OCI-LY3 (cell line): Measurements from ENCODE around the gene MUC5B.

Source experiments
- H2AFZ ChIP-seq: fragments of 200-600, 300-600 bp; shearing (Covaris generic); 2 replicates; pipeline ENCODE4 v1.6.0; 2014; ENCODE audit warnings: antibody characterized with exemption, low read depth, low read length
- H3K27ac ChIP-seq: fragments of 200-600, 300-600 bp; sonication (generic); 2 replicates; pipeline ENCODE4 v1.5.1; 2014; ENCODE audit warnings: mild to moderate bottlenecking, low read length, moderate library complexity, mixed read lengths
- H3K27me3 ChIP-seq: fragments of 200-600, 300-600 bp; sonication (generic); 2 replicates; pipeline ENCODE4 v1.6.1; 2014; ENCODE audit warnings: low read depth, low read length, mixed read lengths
- H3K36me3 ChIP-seq: fragments of 200-600, 300-600 bp; sonication (generic); replicated peaks from 2 replicates; pipeline ENCODE3; 2014; ENCODE audit warnings: low read depth, low read length, mixed read lengths
- H3K4me1 ChIP-seq: fragments of 300-600, 200-600 bp; sonication (generic); 2 replicates; pipeline ENCODE4 v1.6.1; 2014; ENCODE audit warnings: low read length, mixed read lengths
- H3K4me2 ChIP-seq: fragments of 200-600, 300-600 bp; sonication (generic); 2 replicates; pipeline ENCODE4 v1.6.1; 2014; ENCODE audit warnings: low read length, mixed read lengths
- H3K4me3 ChIP-seq: fragments of 300-600, 200-600 bp; sonication (generic); 2 replicates; pipeline ENCODE4 v1.5.1; 2014; ENCODE audit warnings: antibody characterized with exemption, mild to moderate bottlenecking, low read length, moderate library complexity
- H3K79me2 ChIP-seq: fragments of 300-600, 200-600 bp; shearing (Covaris generic); 2 replicates; pipeline ENCODE4 v1.6.1; 2014; ENCODE audit warnings: mild to moderate bottlenecking, low read length, mixed read lengths
- H3K9ac ChIP-seq: fragments of 300-600, 200-600 bp; shearing (Covaris generic); 2 replicates; pipeline ENCODE4 v1.6.0; 2014; ENCODE audit warnings: mild to moderate bottlenecking, low read length, moderate library complexity
- H3K9me3 ChIP-seq: fragments of 200-600, 300-600 bp; shearing (Covaris generic); 2 replicates; pipeline ENCODE4 v1.6.1; 2014; ENCODE audit warnings: low read length, mixed read lengths; ENCODE audit not compliant: insufficient read depth
- H4K20me1 ChIP-seq: fragments of 200-600, 300-600 bp; sonication (generic); 2 replicates; pipeline ENCODE4 v1.6.1; 2016; ENCODE audit warnings: low read length, mixed read lengths; ENCODE audit not compliant: insufficient read depth
- CTCF ChIP-seq: fragments of 200-600, 300-600 bp; sonication (generic); IDR thresholded peaks from 2 replicates; pipeline ENCODE4 v1.5.1; 2014; ENCODE audit warnings: antibody characterized with exemption, low read length, low read depth
- EZH2phosphoT487 ChIP-seq: fragments of 200-600 bp; shearing (Covaris generic); IDR thresholded peaks from 2 replicates; pipeline ENCODE4 v1.6.1; 2018; ENCODE audit warnings: antibody characterized with exemption, mixed run types, low read depth

The MUC5B gene

GRCh38 chr11:1252371-1253102, 29.7 kb downstream of the MUC5B start:
- H2AFZ ChIP-seq = no peak overlapping the region
- H3K9ac ChIP-seq = no peak overlapping the region
- no peak overlapping the region for H3K27ac ChIP-seq
- H4K20me1 ChIP-seq = no peaks in the 10 kb centered on the region
- no peaks in the 10 kb centered on the region for H3K79me2 ChIP-seq
- no peaks in the 10 kb centered on the region for H3K9me3 ChIP-seq
- no peaks in the 10 kb centered on the region for H3K36me3 ChIP-seq
- H3K4me3 ChIP-seq = no peak overlapping the region
- no peak overlapping the region for H3K4me2 ChIP-seq
- H3K4me1 ChIP-seq = no peaks in the 10 kb centered on the region
- no peak for TF ChIP-seq EZH2phosphoT487
- no peak for TF ChIP-seq CTCF
- H3K27me3 ChIP-seq = no peaks in the 10 kb centered on the region

DNA sequence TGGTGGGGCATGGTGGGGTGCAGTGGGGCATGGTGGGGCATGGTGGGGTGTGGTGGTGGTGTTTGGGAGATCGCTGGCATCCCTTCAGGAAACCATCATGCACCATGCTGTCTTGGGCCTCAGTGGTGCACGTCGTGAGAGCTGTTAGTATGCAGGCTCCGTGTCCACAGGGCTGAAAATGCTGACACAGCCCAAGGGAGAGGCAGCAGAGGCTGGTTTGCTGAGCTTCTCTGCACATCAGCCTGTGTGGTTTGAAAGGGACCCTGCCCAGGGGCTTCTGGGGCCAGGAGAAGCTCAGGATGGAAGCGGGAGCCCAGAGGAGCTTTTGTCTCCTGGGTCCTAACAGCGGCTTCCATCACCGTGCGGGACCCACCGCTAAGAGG, 30.2 kb downstream of the MUC5B start:
- no peak overlapping the region for H3K4me3 ChIP-seq
- H4K20me1 ChIP-seq = no peaks in the 10 kb centered on the region
- H3K27me3 ChIP-seq = no peaks in the 10 kb centered on the region
- no peak overlapping the region for H3K27ac ChIP-seq
- H3K36me3 ChIP-seq = no peaks in the 10 kb centered on the region
- no peak overlapping the region for H3K4me2 ChIP-seq
- no peaks in the 10 kb centered on the region for H3K79me2 ChIP-seq
- H3K9ac ChIP-seq = no peak overlapping the region
- H3K4me1 ChIP-seq = no peaks in the 10 kb centered on the region
- H3K9me3 ChIP-seq = no peaks in the 10 kb centered on the region
- no peak for TF ChIP-seq CTCF
- TF ChIP-seq EZH2phosphoT487 = no peak
- H2AFZ ChIP-seq = no peak overlapping the region

- TF ChIP-seq CTCF = no peak
- TF ChIP-seq EZH2phosphoT487 = no peak
- no peak overlapping the region for H3K4me3 ChIP-seq
- no peaks in the 10 kb centered on the region for H3K4me1 ChIP-seq
- no peaks in the 10 kb centered on the region for H3K79me2 ChIP-seq
- no peak overlapping the region for H3K4me2 ChIP-seq
- H3K9me3 ChIP-seq = no peaks in the 10 kb centered on the region
- H3K27ac ChIP-seq = no peak overlapping the region
- no peak overlapping the region for H3K9ac ChIP-seq
- no peaks in the 10 kb centered on the region for H3K27me3 ChIP-seq
- H3K36me3 ChIP-seq = no peaks in the 10 kb centered on the region
- H2AFZ ChIP-seq = no peak overlapping the region
- H4K20me1 ChIP-seq = no peaks in the 10 kb centered on the region
Measured at GRCh38 chr11:1254086-1254648, 31.3 kb downstream of the MUC5B start.

DNA sequence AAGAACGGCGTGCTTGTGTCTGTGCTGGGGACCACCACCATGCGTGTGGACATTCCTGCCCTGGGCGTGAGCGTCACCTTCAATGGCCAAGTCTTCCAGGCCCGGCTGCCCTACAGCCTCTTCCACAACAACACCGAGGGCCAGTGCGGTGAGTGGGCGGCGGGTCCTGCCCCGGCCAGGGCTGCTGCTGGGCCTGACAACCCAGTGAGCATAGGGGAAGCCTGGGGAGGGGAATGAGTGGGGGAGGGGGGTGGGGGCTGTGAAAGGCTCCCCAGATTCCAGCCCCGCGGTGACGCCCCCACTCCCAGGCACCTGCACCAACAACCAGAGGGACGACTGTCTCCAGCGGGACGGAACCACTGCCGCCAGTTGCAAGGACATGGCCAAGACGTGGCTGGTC, 31.9 kb downstream of the MUC5B start:
- Histone ChIP-seq H3K4me1 (no peaks in the 10 kb centered on the region), H3K27ac (no peak overlapping the region), H3K79me2 (no peaks in the 10 kb centered on the region), H3K4me2 (no peak overlapping the region), H3K4me3 (no peak overlapping the region), H3K27me3 (no peaks in the 10 kb centered on the region), H3K36me3 (no peaks in the 10 kb centered on the region), H2AFZ (no peak overlapping the region), H4K20me1 (no peaks in the 10 kb centered on the region), H3K9ac (no peak overlapping the region), H3K9me3 (no peaks in the 10 kb centered on the region)
- TF ChIP-seq EZH2phosphoT487 (no peak), CTCF (no peak)
